GM23338 (cell line): Measurements from ENCODE around the gene CYB5RL. TPM values are rescaled to one million over a fixed set of nuclear protein-coding genes. Genes with fewer than 3 reads are reported as not detected.
A peak's percentile ranks its signal among the peaks of the same experiment; 100 is the strongest.

Experiments used
- ATAC-seq: fragments of 200-7000 bp; cut with Tn5 transposase; 3 replicates; pipeline ENCODE4 v1.9.1; 2020
- DNase-seq: peaks from one replicate; pipeline ENCODE4 v3.0.0-alpha.2; 2015; ENCODE audit warnings: low spot score
- H2AFZ ChIP-seq: fragments of 200-600 bp; sonication (generic); 2 replicates; pipeline ENCODE4 v1.8.0; 2016; ENCODE audit warnings: antibody characterized with exemption, mild to moderate bottlenecking, moderate library complexity
- H3F3A ChIP-seq: fragments of 200-600 bp; sonication (generic); replicated peaks from 2 replicates; pipeline ENCODE4 v1.8.0; 2017; ENCODE audit warnings: antibody characterized with exemption, mixed run types, low read depth
- H3K27ac ChIP-seq: fragments of 200-600 bp; sonication (generic); 2 replicates; pipeline ENCODE4 v1.6.1; 2016; ENCODE audit warnings: low read depth
- H3K27me3 ChIP-seq: fragments of 200-600 bp; sonication (generic); 2 replicates; pipeline ENCODE4 v1.8.0; 2016; ENCODE audit warnings: mild to moderate bottlenecking, mixed run types, moderate library complexity; ENCODE audit not compliant: insufficient read depth
- H3K36me3 ChIP-seq: fragments of 200-600 bp; sonication (generic); 2 replicates; pipeline ENCODE4 v1.8.0; 2016; ENCODE audit warnings: mild to moderate bottlenecking; ENCODE audit not compliant: insufficient read depth
- H3K4me1 ChIP-seq: fragments of 200-600 bp; sonication (generic); 2 replicates; pipeline ENCODE4 v1.8.0; 2016; ENCODE audit warnings: mild to moderate bottlenecking, moderate library complexity; ENCODE audit not compliant: insufficient read depth
- H3K4me2 ChIP-seq: fragments of 200-600 bp; sonication (generic); 2 replicates; pipeline ENCODE4 v1.7.1; 2017; ENCODE audit warnings: mixed run types
- H3K4me3 ChIP-seq: fragments of 200-600 bp; sonication (generic); 2 replicates; pipeline ENCODE4 v1.6.1; 2016; ENCODE audit warnings: mixed run types
- H3K79me2 ChIP-seq: fragments of 200-600 bp; sonication (generic); replicated peaks from 2 replicates; pipeline ENCODE4 v1.8.0; 2017; ENCODE audit warnings: mild to moderate bottlenecking; ENCODE audit not compliant: insufficient read depth
- H3K9me2 ChIP-seq: fragments of 200-600 bp; sonication (generic); 2 replicates; pipeline ENCODE4 v1.8.0; 2017; ENCODE audit not compliant: insufficient read depth
- H4K20me1 ChIP-seq: fragments of 200-600 bp; sonication (generic); replicated peaks from 2 replicates; pipeline ENCODE4 v1.8.0; 2017; ENCODE audit warnings: mild to moderate bottlenecking; ENCODE audit not compliant: insufficient read depth
- H3K27ac Mint-ChIP-seq: 2 replicates; pipeline ENCODE4 v1.8.0; 2020; ENCODE audit warnings: inconsistent platforms, mild to moderate bottlenecking, moderate library complexity, mixed read lengths
- H3K27me3 Mint-ChIP-seq: 3 replicates; pipeline ENCODE4 v1.8.0; 2022; ENCODE audit warnings: low read depth, mild to moderate bottlenecking, moderate library complexity, mixed read lengths, inconsistent platforms; ENCODE audit not compliant: insufficient read depth, poor library complexity
- H3K36me3 Mint-ChIP-seq: 3 replicates; pipeline ENCODE4 v1.8.0; 2021; ENCODE audit warnings: low read depth, mild to moderate bottlenecking, inconsistent platforms, moderate library complexity, mixed read lengths
- H3K4me1 Mint-ChIP-seq: 3 replicates; pipeline ENCODE4 v1.8.0; 2020; ENCODE audit warnings: mild to moderate bottlenecking, inconsistent platforms, mixed read lengths
- H3K4me3 Mint-ChIP-seq: 3 replicates; pipeline ENCODE4 v1.8.0; 2021; ENCODE audit warnings: moderate library complexity, mild to moderate bottlenecking, inconsistent platforms, mixed read lengths
- H3K9me3 Mint-ChIP-seq: 3 replicates; pipeline ENCODE4 v1.8.0; 2020; ENCODE audit warnings: moderate library complexity, mild to moderate bottlenecking, inconsistent platforms, mixed read lengths
- CREB1 ChIP-seq: fragments of 250-450 bp; sonication (Bioruptor Pico); IDR thresholded peaks from 2 replicates; pipeline ENCODE4 v1.5.0; 2020; ENCODE audit warnings: low read depth, mild to moderate bottlenecking, moderate library complexity
- EZH2 ChIP-seq: fragments of 200-600 bp; sonication (generic); IDR thresholded peaks from one replicate; pipeline ENCODE4 v1.8.0; 2017; ENCODE audit warnings: antibody characterized with exemption, mild to moderate bottlenecking, low read depth; ENCODE audit not compliant: unreplicated experiment
- EZH2phosphoT487 ChIP-seq: fragments of 200-600 bp; sonication (generic); IDR thresholded peaks from one replicate; pipeline ENCODE4 v1.8.1; 2018; ENCODE audit warnings: antibody characterized with exemption; ENCODE audit not compliant: unreplicated experiment
- polyA plus RNA-seq: library from polyadenylated mRNA; unstranded; fragments of >200 nt; fragmentation: Nextera tagmentation; extraction: Ambion mirVana; gene quantifications from 2 replicates; pipeline ENCODE4 v1.2.1, GENCODE V29; 2016
- total RNA-seq: library from RNA; depleted of rRNA; stranded (reverse); fragments of >200 nt; shearing (Covaris generic); gene quantifications from 2 replicates; pipeline ENCODE4 v1.2.3, GENCODE V29; 2014
- TF ChIP-seq, protein P1 (sequence below), 2 experiments: fragments of 200-600 bp in 1 of 2; sonication (generic) in 1 of 2; conservative IDR thresholded peaks; 2 replicates each; pipeline versions ENCODE4 v1.5.1 to v1.6.1; 2016 to 2017; ENCODE audit warnings: antibody characterized with exemption in 2 of 2, low read depth in 2 of 2, mild to moderate bottlenecking in 2 of 2, moderate library complexity in 1 of 2
- TF ChIP-seq, protein P2 (sequence below): IDR thresholded peaks from 2 replicates; pipeline ENCODE4 v1.6.1; 2016; ENCODE audit warnings: antibody characterized with exemption
- TF ChIP-seq, protein P3 (sequence below): fragments of 250-450 bp; sonication (Bioruptor Pico); IDR thresholded peaks from 2 replicates; pipeline ENCODE4 v1.5.0; 2020; ENCODE audit warnings: mild to moderate bottlenecking, moderate library complexity

Gene CYB5RL
- total and polyA plus RNA-seq, 2 experiments from 2014 or later, result 5.9 to 11.5 TPM

DNA sequence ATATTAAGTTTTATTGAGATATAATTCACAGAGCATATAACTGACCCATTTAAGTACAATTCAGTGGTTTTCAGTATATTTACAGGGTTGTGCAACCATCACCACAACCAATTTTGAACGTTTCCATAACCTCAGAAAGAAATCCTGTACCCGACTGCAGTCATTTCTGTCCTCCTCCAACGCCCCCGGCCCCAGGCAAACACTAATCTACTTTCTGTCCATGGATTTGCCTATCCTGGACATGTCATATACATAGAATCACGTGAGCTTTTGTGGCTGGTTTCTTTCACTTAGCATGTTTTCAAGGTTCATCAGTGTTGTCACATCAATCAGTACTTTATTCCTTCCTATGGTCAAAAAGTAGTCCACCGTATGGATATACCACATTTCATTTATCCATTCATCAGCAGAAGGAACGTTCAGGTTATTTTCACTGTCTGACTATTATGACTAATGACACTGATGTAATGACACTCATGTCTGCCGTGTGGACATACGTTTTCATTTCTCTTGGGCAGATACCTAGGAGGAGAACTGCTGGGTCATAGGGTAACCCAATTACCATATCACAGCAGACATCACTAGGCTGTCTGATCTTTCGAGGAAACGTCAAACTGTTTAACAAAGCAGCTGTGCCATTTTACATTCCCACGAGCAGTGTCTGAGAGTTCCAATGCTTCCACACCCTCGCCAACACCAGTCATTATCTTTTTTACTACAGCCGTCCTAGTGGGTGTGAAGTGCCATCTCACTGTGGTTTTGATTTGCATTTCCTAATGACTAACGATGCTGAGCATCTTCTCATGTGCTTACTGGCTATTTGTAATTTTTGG is 30.9 kb upstream of the CYB5RL start (continued):
- TF ChIP-seq, protein P1, sequence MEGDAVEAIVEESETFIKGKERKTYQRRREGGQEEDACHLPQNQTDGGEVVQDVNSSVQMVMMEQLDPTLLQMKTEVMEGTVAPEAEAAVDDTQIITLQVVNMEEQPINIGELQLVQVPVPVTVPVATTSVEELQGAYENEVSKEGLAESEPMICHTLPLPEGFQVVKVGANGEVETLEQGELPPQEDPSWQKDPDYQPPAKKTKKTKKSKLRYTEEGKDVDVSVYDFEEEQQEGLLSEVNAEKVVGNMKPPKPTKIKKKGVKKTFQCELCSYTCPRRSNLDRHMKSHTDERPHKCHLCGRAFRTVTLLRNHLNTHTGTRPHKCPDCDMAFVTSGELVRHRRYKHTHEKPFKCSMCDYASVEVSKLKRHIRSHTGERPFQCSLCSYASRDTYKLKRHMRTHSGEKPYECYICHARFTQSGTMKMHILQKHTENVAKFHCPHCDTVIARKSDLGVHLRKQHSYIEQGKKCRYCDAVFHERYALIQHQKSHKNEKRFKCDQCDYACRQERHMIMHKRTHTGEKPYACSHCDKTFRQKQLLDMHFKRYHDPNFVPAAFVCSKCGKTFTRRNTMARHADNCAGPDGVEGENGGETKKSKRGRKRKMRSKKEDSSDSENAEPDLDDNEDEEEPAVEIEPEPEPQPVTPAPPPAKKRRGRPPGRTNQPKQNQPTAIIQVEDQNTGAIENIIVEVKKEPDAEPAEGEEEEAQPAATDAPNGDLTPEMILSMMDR (conservative IDR thresholded peaks at IDR 0.05; ENCODE audit: low read depth in 2 of 2), result no peak
- TF ChIP-seq, protein P2, sequence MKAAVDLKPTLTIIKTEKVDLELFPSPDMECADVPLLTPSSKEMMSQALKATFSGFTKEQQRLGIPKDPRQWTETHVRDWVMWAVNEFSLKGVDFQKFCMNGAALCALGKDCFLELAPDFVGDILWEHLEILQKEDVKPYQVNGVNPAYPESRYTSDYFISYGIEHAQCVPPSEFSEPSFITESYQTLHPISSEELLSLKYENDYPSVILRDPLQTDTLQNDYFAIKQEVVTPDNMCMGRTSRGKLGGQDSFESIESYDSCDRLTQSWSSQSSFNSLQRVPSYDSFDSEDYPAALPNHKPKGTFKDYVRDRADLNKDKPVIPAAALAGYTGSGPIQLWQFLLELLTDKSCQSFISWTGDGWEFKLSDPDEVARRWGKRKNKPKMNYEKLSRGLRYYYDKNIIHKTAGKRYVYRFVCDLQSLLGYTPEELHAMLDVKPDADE, result no peak
- TF ChIP-seq EZH2, result no peak
- no peak for TF ChIP-seq CREB1 (CRISPR knock-in tag)

DNA sequence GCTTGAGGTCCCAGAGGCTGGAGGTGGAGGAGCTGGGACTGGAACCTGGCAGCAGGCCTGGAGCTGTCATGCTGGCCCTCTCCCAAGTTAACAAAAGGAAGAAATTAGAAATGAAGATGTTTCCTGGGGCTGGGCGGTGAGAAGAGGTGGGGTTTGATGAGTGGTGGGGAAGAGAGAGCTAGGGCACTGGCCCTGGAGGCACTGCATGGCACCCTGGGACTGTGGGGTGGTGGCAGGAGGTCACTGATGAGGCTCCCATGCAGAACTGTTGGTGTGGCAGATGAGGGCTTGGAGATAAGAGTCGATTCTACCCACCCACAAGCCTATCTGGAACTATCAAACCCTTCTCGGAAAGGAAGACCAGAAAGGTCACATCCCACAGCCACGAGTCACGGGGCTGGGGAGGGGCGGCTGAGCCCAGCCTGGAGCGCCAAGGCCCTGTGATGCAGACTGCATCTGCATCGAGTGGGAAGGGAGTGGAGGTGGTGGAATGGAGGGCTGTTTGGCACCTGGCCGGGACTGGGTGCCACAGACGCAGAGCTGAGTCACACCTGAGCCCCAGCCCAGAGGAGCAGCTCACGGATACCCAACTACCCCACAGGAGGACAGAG is 29.6 kb upstream of the CYB5RL start:
- peaks cover 32% of the 10 kb centered on the region for H3K4me1 Mint-ChIP-seq
- H3K27me3 ChIP-seq, result no peaks in the 10 kb centered on the region
- H3K36me3 Mint-ChIP-seq, result peaks cover 38% of the 10 kb centered on the region
- no peak overlapping the region for H3K4me2 ChIP-seq
- peak; percentile 12; the same call in 2 of the 3 replicates for ATAC-seq
- H3K79me2 ChIP-seq, result no peaks in the 10 kb centered on the region
- no peaks in the 10 kb centered on the region for H3F3A ChIP-seq
- peaks cover 9% of the 10 kb centered on the region for H3K9me3 Mint-ChIP-seq
- peaks cover 16% of the 10 kb centered on the region for H3K27me3 Mint-ChIP-seq
- H4K20me1 ChIP-seq, result no peaks in the 10 kb centered on the region; the same call in 1 of the 2 replicates
- no peak for TF ChIP-seq EZH2phosphoT487
- TF ChIP-seq, protein P3, sequence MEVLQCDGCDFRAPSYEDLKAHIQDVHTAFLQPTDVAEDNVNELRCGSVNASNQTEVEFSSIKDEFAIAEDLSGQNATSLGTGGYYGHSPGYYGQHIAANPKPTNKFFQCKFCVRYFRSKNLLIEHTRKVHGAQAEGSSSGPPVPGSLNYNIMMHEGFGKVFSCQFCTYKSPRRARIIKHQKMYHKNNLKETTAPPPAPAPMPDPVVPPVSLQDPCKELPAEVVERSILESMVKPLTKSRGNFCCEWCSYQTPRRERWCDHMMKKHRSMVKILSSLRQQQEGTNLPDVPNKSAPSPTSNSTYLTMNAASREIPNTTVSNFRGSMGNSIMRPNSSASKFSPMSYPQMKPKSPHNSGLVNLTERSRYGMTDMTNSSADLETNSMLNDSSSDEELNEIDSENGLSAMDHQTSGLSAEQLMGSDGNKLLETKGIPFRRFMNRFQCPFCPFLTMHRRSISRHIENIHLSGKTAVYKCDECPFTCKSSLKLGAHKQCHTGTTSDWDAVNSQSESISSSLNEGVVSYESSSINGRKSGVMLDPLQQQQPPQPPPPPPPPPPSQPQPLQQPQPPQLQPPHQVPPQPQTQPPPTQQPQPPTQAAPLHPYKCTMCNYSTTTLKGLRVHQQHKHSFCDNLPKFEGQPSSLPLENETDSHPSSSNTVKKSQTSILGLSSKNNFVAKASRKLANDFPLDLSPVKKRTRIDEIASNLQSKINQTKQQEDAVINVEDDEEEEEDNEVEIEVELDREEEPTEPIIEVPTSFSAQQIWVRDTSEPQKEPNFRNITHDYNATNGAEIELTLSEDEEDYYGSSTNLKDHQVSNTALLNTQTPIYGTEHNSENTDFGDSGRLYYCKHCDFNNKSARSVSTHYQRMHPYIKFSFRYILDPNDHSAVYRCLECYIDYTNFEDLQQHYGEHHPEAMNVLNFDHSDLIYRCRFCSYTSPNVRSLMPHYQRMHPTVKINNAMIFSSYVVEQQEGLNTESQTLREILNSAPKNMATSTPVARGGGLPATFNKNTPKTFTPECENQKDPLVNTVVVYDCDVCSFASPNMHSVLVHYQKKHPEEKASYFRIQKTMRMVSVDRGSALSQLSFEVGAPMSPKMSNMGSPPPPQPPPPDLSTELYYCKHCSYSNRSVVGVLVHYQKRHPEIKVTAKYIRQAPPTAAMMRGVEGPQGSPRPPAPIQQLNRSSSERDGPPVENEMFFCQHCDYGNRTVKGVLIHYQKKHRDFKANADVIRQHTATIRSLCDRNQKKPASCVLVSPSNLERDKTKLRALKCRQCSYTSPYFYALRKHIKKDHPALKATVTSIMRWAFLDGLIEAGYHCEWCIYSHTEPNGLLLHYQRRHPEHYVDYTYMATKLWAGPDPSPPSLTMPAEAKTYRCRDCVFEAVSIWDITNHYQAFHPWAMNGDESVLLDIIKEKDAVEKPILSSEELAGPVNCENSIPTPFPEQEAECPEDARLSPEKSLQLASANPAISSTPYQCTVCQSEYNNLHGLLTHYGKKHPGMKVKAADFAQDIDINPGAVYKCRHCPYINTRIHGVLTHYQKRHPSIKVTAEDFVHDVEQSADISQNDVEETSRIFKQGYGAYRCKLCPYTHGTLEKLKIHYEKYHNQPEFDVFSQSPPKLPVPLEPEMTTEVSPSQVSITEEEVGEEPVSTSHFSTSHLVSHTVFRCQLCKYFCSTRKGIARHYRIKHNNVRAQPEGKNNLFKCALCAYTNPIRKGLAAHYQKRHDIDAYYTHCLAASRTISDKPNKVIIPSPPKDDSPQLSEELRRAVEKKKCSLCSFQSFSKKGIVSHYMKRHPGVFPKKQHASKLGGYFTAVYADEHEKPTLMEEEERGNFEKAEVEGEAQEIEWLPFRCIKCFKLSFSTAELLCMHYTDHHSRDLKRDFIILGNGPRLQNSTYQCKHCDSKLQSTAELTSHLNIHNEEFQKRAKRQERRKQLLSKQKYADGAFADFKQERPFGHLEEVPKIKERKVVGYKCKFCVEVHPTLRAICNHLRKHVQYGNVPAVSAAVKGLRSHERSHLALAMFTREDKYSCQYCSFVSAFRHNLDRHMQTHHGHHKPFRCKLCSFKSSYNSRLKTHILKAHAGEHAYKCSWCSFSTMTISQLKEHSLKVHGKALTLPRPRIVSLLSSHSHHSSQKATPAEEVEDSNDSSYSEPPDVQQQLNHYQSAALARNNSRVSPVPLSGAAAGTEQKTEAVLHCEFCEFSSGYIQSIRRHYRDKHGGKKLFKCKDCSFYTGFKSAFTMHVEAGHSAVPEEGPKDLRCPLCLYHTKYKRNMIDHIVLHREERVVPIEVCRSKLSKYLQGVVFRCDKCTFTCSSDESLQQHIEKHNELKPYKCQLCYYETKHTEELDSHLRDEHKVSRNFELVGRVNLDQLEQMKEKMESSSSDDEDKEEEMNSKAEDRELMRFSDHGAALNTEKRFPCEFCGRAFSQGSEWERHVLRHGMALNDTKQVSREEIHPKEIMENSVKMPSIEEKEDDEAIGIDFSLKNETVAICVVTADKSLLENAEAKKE (CRISPR knock-in tag), result no peak
- TF ChIP-seq, protein P1 (conservative IDR thresholded peaks at IDR 0.05; ENCODE audit: low read depth in 2 of 2), result no peak
- H3K9me2 ChIP-seq, result no peaks in the 10 kb centered on the region
- H2AFZ ChIP-seq, result no peak overlapping the region
- no peak overlapping the region for H3K4me3 ChIP-seq
- H3K36me3 ChIP-seq, result no peaks in the 10 kb centered on the region; the same call in 1 of the 2 replicates
- DNase-seq, result no peak
- H3K27ac Mint-ChIP-seq, result peak overlapping the region; percentile 88
- H3K4me1 ChIP-seq, result no peaks in the 10 kb centered on the region; the same call in 1 of the 2 replicates
- H3K27ac ChIP-seq, result no peak overlapping the region
- no peak overlapping the region for H3K4me3 Mint-ChIP-seq
